Right hindlimb (tissue), 1 donor: ENCODE measurements around the gene DUSP15.

Source experiments
- DNase-seq: peaks from one replicate; pipeline ENCODE4 v3.0.0-alpha.2; 2018

Gene DUSP15

DNA sequence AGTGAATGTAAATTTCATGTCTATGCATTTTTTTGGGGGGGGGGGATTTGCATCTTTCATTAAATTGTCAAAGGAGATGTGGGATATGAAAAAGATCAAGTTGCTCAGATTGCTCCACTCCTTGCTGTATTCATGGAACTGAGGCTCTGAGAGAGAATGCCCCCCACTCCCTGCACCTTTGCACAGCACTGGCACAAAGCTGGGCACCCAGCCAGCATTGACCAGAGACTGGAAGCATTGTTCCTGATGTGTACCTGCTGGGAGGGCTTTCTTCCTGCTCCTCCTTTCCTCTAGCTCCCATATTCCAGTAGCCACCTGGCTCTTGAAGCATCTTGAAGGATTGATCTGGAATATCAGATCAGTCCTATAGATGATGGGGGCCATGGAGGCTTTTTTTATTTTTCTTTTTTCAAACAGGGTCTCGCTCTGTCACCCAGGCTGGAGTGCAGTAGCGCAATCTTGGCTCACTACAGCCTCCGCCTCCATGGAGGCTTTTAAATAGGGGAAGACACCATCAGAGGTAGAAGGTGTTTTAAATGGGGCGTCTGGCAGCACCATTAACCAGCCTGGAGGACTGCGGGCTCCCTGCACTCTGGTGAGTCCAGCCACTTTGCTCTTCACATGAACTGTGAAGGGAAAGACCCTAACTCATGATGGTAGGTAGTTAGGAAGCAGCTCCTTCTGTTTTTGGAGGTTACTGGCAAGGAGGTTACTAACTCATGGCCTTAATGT, 10.9 kb downstream of the DUSP15 start:
- DNase-seq = no peak

DNA sequence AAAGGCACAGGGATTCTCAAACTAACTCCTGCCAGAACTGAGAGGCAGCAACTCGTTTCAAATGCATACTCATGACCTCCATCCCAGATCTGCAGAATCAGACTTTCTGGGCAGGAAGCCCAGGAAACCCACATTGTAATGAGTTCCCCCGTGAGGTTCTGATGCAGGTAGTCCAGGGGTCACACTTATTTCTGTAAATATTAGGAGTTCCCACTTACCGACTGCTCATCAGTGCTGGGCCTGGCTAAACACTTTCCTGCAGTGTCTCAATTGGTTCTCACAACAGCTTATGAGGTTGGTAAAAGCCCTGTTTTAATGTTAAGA, 11.6 kb downstream of the DUSP15 start:
- peak; percentile 61 for DNase-seq

DNA sequence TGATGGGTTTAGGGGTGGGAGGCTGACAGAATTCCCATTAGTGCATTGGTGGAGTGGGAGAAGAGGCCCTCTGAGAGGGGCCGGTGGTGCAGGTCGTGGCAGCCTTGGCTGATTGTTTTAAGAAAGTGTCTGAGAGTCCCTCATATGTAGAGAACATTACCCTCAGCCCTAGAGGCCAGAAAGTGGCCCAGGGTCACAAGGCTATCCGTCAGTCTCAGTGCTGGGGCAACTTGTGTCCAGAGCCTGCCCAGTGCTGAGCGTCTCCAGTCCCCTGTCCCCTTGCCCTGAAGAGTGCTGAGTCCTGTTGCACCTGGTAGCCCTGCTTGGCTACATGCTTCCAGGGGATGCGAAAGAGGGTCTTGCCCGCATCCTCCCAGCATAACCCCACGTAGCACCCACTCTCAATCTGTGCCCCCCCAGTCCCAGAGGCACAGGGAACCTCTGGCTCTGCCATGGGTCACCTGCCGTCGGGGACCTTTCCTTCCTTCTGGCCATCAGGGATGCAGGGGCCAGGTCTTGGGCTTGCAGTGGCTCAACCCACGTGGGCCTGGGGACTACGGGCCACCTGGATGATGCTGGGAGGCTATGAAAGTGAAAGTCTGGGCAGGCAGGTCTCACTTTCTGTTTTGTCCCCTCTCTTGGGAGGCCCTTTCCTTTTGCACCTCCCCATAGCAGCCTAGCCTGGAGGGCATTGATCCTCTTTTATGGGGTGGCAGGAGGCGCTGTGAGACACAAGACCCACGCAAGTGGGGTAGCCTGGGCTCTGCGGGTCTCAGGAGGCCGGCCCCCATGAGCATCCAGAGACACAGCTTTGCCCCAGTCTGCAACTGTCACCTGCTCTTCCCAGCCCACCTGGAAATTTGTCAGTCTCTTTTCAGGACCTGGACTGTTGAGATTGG, 12.2 kb downstream of the DUSP15 start:
- DNase-seq = no peak

DNA sequence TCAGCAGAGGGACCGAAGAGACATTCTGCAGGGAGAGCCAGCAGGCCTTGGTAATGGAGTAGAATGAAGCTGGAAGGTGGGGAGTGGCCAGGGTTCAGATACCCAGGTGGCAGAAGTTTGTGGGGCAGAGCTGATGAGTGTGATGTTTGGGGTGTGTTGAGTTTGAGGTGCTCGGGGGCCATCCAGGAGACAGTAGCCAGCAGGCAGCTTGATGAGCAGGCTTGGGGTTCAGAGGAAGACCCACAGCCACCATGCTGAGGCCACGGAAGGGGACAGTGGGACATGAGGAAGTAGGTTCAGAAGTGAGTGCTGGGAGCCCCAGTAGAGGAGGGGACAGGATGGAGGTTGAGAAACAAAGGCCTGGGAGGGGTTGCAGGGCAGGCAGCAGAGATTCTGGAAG, 13.8 kb downstream of the DUSP15 start:
- no peak for DNase-seq

DNA sequence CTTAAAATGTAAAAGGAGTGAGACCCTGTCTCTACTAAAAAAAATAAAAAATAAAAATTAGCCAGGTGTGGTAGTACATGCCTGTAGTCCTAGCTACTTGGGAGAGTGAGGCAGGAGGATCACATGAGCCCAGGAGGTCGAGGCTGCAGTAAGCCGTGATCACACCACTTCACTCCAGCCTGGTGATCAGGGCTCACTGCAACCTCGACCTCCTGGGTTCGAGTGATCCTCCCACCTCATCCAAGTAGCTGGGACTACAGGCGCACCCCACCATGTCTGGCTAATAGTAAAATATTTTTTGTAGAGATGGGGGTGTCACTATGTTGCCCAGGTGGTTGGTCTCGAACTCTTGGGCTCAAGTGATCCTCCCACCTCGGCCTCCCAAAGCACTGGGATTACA, 16.8 kb downstream of the DUSP15 start:
- no peak for DNase-seq

DNA sequence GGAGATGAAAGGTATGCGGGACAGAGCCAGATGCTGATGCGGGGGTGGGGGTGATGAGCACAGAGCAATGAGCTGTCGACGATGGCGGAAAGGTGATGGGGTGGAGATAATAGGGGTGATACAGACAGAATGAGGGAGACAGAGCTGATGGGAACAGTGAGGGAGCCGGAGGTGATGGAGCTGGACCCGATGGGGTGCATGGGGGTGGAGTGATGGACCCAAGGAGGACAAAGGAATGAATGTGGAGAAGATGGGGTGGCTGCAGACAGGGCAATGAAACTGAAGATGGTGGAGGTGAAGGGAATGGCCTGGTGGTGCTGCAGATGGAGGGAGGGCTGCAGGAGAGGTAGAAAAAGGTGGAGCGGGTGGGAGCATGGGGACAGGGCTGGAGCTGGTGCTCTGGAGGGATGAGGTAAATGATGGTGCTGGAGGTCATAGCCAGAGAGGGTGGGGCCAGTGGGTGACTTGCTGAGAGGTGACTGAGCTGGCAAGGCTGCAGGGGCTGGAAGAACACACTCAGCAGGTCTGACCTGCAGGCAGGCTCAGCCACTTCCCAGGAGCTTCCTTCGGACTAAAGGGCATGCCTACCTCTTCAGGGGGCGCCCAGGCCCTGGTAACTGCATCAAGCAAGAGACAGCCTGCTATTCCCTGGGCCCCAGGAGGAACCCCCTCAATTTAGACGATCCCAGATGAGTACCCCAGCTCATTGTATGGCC, 18.9 kb downstream of the DUSP15 start:
- DNase-seq = no peak

DNA sequence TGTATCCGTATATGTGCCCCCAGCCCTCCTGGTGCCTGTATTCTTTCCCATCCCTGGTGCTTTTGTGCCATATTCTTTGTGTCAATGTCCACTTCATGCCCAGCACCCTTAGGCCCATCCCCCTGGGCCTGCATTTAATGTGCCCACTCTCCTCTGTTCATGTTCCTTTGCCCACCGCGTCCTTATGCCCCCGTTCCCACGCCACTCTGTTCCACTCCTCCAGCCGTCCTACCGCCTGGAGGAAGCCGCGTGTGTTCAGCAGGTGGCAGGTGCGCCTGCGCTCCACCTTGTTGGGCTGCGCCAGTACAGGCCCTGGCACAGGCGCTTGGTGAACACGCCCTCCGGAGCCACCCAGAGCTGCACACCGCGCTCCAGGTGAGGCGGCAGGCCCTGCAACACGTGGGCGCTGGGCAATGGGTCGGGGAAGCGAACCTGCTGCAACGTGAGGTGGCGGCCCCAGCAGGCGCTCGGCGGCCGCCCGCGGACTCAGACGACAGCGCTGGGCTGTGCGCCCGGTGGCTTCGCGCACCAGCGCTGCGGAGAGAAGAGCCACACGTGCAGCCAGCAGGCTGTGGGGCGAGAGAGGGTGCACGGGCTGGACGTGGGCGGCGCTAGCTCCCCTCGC, 20.9 kb downstream of the DUSP15 start:
- DNase-seq = no peak

DNA sequence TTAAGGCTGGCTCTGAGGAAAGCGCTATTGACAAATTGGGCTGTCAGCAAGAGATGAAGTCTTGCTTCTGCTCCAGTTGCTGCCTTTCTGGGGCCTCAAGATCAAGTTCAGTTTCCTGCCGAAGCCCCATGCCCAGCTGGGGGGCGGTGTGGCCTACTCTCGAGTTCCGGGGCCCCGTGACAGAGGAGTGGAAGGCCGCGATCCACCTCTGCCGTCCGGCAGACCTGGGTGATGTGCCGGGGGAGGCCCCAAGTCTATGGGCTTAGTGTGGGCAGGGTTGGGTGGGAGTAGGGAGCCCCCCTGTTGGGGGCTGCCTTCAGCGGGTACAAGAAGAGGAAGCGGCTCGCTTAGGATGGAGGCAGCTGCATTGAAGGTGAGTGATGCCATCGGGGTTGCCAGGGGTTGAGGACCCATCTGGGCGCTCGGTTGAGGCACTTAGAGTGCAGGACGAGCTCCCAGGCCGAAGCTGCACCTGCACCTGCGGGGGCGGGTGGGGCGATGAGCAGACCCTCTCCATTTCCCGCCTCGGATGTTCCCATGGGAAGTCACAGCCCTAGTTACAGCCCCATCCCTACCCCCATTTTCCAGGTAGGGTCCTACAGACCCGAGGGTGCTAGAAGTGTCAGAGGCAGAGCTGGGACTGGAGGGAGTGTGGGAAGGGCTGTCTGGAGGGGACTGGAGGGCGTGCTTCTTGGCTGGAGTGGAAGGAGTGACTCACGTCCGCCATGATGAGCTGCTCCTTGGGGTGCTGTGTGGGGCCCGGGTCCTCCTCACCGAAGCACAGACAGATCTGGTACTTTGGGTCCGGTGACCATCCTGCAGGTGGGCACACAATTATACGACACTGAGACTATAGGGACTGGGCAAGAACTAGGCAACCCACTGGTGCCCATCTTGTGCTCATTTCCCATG, 22.0 kb downstream of the DUSP15 start:
- DNase-seq = no peak

DNA sequence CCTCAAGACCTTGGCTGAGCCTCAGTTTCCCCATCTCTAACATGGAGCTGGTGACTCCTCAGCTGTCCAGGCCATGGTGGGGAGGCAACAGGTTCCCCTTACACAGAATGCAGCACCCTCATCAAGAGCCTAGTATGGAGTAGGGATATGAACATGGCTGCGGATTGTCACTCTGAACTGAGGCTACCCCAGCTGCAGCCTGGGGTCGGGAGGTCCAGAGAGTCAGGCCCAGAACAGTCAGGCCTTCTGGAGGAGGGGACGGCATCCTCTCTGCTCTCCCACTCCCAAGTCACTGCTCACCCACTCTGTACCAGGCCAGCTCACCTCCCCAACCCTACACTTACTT, 23.6 kb downstream of the DUSP15 start:
- DNase-seq = no peak

DNA sequence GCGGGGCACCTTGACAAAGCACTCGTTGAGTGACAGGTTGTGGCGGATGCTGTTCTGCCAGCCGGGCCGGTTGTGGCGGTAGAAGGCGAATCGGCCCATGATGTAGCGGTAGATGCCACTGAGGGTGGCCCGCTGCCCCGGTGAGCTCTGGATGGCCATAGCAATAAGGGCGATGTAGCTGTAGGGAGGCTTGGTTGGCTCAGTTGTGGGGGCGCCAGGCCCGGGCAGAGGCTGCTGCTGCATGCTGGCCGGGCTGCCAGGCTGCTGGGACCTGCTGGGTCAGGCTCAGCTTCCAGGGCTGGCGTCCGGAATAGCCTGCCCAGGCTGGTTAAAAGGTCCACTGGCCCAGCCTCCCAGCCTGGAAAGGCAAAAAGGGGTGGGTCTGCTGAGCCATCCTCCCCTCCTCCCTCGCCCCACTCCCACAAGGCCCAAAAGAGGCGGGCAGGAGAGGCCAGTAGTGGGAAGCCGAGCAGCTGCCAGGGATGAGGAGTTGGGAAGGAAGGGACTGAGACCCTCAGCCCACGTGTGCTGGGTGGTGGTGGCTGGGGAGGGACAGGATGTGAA, 24.9 kb downstream of the DUSP15 start, which contains the start of gene FOXS1:
FOXS1 (minus strand) TSS at position 305 of the 564 bp plus-strand sequence; CDS start at position 243, 62 bp downstream.
- peak; percentile 78 for DNase-seq

DNA sequence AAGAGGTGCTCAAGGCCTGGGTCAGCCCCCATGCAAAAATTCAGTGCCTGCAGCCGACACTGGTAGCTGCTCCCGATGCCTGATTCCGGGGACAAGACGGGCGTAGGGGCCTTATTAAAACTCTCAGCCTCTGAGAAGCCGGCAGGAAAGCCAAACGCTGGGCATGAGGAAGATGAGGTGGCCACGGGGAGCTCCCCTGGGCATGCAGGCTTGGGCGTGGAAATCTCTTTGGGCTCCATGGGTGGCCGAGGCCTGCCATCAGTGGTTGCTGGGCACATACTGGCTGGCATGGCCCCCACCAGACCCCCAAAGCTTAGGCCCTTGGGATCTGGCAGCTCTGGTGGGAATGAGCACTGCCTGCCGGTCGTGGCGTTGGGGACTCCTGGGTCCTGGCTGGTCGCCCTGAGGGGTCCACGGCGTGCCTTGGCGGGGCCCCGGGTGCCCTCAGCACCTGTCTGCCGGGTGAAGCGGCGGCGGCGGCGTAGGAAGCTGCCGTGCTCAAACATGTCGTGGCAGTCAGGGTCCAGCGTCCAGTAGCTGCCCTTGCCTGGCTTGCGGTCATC, 25.5 kb downstream of the DUSP15 start:
- DNase-seq = no peak

DNA sequence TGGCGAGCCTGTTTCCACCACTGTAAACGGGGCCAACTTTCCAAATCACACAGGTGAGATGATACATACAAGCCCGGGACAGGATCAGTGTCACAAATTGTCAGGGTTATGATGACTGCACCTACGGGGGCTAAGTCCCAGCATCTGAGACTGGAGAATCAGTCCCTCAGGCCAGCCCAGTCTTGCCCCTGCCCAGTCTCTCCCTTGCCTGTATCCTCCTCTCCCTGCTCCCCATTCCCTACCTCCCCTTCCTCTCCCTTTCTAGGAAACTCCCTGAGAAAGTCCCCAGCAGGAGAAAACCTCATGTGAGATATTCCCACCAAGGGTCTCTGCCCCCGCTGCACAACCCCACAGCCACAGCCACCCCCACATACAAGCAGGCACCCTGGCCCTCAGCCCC, 26.4 kb downstream of the DUSP15 start:
- DNase-seq = no peak

DNA sequence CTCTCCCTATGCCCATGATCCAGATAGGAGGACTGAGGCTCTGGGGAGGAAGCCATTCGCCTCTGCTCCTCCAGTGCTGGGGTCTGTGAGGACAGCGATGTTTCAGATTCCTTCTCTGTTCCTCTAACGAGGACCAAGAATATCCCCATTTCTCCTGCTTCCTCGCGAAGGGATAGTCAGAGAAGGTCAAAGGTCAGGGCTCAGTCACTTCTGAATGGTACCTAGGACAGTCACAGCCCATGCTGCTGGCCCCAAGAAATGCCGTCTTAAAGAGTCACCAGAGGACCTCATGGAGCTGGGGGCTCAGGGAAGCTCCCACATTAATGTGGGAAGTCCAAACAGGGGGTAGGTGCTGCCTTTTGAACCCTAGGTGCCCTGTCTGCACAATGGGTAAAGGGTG, 27.0 kb downstream of the DUSP15 start:
- DNase-seq = no peak

DNA sequence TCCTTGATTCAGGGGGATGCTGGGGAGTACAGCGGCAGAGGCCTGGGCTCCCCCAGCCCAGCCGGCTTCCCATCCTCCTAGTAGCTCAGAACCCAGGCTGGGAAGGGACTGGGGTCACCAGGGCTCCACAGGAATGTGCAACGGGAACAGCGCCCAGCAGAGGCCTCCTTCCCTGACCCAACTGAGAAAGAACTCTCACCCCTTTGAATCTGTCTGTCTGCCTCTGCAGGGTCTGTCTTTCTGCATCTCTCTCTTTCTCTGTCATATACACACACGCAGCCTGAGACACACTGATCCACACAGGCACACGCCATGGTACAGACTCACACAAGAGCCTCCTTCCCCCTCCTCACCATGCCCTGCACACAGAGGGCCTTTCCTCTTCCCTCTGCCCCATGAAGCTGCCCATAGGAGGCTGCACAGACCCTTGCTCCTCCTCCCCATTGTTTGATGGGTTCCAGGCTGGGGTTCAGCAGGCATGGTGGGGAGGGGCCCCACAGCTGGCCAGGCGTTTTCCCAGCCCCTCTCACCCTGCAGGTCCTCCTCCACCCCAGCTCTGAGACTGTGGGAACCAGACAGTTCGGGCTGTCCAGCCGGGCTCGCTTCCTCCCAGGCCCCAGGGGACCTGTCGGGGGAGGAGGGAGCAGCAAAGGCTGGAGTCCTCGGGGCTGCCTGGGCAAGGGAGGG, 27.7 kb downstream of the DUSP15 start:
- peak; percentile 76 for DNase-seq

DNA sequence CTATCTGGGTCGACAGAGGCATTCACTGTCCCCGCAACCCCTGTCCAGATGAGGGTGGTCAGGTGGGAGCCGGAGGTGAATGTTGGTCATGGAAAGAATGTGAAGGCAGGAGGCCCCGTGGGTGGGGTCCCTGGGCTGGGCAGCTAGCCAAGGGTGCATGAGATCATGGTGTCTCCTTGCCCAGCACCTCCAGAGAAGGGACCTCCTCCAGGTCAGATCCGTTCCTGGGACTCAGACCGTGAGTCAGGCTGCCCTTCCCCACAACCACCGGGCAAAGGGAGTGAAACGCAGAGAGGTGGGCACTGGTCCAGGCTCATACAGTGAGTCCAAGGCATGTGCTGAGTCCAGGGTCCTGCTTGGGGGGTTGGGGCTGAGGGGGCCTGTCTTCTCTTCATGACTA, 28.4 kb downstream of the DUSP15 start:
- DNase-seq = no peak

DNA sequence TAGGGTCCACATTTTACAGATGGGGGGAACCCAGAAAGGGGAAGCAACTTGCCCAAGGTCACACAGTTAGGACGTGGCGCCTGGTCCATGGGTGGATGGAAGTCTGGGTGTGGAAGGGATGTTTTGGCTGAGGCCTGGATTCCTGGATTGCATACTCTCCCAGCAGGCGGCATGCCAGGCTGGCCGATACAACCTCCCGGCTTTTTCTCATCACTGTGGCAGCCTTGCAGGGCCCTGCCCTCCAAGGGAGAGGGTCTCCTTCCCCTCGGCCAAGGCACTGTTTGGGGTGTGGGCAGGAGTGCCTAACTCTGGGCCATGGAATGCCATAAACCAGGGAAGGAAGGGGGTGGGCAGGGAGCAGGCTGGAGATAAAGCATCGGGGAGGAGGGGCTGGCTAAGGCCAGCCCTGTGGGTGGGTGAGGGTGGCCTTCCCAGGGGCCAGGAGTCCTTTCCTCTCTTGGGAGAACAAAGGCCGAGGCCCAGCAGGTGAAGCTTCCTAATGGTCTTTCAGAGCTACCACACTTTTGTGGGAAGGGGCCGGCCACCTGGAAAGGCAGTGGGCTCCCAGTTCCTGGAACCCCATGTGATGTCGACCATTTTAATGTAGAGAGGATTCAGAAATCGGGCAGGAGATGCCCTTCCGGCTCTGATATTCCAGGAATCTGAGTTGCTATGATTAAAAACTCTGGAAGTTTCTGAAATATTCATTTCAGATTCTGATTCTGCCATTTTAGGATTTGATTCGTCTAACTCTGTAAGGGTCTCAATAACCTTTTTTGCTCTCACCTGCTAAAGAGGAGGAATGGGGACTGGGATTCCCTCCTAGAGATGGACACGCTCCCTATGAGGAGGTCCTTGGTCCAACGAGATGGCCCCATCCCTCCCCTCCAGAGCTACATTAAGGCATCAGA, 29.2 kb downstream of the DUSP15 start:
- no peak for DNase-seq

DNA sequence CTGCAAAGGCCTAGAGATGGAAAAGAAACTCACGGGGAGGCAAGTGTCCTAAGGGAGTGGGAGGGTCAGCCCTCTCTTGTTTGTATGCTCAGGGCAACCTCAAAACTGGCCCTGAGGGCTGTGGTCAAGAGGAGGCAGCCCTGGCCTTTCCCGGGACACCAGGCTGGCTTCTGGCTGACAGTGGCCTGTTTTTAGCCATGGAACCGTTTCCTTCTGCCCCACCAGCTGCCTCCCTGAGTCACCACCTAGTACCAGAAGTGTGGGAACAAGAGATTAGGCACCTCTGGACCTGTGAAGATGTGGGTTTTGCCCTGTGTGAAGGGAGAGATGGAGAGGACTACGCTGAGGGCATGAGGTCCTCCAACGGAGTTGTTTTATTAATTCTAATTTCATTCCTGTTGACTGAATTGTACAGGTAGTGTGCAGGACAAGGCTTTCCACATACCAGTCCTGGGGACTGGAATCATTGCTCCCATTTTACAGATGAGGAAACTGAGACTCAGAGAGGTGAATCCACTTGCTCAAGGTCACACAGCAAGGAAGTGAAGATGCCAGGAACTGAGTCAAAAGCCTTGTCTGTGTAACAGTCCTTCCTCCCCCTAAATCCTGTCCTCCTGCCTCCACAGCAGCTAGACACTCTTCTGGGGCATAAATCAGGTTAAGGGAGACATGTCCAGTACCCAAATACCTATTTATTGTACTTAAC, 30.4 kb downstream of the DUSP15 start:
- no peak for DNase-seq

DNA sequence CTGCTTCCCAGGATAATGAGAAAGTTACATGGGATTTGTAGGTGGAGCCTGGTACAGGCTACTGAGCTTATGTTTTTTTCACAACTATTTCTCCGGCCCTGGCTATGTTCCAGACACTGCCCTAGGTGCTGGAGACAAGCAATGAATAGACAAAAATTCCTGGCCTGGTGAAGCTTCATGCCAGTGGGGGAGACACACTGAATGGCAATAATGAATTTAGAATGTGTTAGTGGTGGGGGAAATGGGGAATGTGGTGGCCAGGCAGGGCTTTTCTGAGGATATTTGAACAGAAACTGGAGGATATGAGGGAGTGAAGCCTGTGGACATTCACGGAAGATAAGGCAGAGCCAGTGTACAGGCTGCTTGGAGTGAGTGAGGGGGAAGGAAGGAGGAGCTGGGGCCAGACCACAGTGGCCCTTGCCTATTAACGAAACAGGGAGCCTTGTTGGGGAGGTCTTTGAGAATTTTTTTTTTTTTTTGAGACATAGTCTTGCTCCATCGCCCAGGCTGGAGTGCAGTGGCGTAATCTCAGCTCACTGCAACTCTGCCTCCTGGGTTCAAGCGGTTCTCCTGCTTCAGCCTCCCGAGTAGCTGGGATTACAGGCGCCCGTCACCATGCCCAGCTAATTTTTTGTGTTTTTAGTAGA, 31.6 kb downstream of the DUSP15 start:
- no peak for DNase-seq
